Peyer's patch (tissue), 4 donors: ENCODE results near the gene ADAMTS15. TPM values are rescaled to one million over a fixed set of nuclear protein-coding genes. Genes with fewer than 3 reads are reported as not detected.

Source experiments
- DNase-seq, 3 donors: peaks; one replicate each; pipeline ENCODE4 v3.0.0-alpha.2; 2017 to 2019
- H3K27ac ChIP-seq, 4 donors: fragments of 200-600 bp; sonication (generic); one replicate each; pipeline ENCODE4 v1.5.1; 2016 to 2019
- H3K27me3 ChIP-seq, 2 donors: fragments of 200-600 bp; sonication (generic); one replicate each; pipeline ENCODE4 v1.5.1; 2019
- H3K36me3 ChIP-seq, 3 donors: fragments of 200-600 bp; sonication (generic); one replicate each; pipeline ENCODE4 v1.5.1; 2016 to 2019
- H3K4me1 ChIP-seq, 4 donors: fragments of 200-600 bp; sonication (generic); one replicate each; pipeline ENCODE4 v1.5.1; 2016 to 2019
- H3K4me3 ChIP-seq, 4 donors: fragments of 200-600 bp; sonication (generic); 1 replicate in 3 of 4; 2 replicates in 1 of 4; pipeline ENCODE4 v1.5.1; 2016 to 2019; ENCODE audit warnings: mild to moderate bottlenecking in 1 of 4
- H3K9me3 ChIP-seq, 4 donors: fragments of 200-600 bp; sonication (generic); one replicate each; pipeline ENCODE4 v1.5.1; 2016 to 2019; ENCODE audit warnings: mild to moderate bottlenecking in 1 of 4
- POLR2A ChIP-seq, 2 donors: fragments of 450-650 bp; IDR thresholded peaks; one replicate each; pipeline ENCODE4 v1.5.1; 2017; ENCODE audit warnings: antibody characterized with exemption in 2 of 2, mild to moderate bottlenecking in 2 of 2, moderate library complexity in 2 of 2
- total RNA-seq, 4 donors: library from RNA; depleted of rRNA; stranded (reverse); fragments of >200 nt; gene quantifications; one replicate each; pipeline ENCODE4 v1.1.0, GENCODE V29; 2016
- TF ChIP-seq, protein P1 (sequence below), 6 experiments: fragments of 450-650 bp in 4 of 6; fragments of 200-600 bp in 2 of 6; sonication (generic) in 1 of 6; IDR thresholded peaks; one replicate each; pipeline ENCODE4 v1.5.1; 2017 to 2019; ENCODE audit warnings: antibody characterized with exemption in 6 of 6, mild to moderate bottlenecking in 3 of 6, moderate library complexity in 1 of 6

ADAMTS15 gene
- total RNA-seq, 4 donors from 2014 or later, result 0.53 to 5.8 (median 2.6) TPM

DNA sequence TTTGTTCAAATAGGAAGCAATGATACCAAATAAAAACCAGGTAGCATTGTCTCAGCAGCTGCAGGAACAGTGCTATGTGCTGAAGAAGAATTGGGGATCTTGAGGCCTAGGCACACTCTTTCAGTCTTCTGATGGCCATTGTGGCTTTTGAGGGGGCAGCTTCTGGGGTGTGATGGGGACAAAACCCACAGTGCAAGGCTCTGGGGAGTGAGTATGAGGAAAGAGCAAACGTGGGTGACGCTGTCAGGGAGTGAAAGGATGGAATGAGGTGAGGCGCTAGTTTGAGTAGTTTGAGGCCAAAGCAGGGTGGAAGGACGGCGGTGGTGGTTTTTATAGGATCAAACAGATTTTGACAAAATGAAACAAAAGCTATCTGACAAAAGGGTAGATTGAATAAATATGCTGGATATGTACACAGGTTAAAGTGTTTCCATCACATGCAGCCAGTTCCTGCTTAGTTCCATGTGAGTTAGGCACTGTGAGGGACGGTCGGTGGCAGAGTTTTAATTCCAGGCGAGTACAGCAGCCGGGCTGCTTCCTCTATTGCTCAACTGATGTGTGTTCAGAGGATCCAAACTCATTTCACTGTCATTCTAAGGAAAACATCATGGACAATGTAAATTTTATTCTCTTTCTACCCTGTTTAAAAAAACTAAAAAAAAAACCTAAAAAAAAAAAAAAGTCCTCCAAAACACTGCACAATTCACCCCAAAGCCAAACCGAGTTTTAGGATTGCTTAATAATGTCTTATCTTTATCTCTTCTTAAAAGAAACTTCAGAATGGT lies 18.9 kb downstream of the ADAMTS15 start:
- H3K4me3 ChIP-seq, result no peak overlapping the region
- H3K27me3 ChIP-seq, result no peaks in the 10 kb centered on the region
- DNase-seq, result no peak
- no peaks in the 10 kb centered on the region for H3K4me1 ChIP-seq
- TF ChIP-seq, protein P1, sequence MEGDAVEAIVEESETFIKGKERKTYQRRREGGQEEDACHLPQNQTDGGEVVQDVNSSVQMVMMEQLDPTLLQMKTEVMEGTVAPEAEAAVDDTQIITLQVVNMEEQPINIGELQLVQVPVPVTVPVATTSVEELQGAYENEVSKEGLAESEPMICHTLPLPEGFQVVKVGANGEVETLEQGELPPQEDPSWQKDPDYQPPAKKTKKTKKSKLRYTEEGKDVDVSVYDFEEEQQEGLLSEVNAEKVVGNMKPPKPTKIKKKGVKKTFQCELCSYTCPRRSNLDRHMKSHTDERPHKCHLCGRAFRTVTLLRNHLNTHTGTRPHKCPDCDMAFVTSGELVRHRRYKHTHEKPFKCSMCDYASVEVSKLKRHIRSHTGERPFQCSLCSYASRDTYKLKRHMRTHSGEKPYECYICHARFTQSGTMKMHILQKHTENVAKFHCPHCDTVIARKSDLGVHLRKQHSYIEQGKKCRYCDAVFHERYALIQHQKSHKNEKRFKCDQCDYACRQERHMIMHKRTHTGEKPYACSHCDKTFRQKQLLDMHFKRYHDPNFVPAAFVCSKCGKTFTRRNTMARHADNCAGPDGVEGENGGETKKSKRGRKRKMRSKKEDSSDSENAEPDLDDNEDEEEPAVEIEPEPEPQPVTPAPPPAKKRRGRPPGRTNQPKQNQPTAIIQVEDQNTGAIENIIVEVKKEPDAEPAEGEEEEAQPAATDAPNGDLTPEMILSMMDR (IDR thresholded peaks at IDR 0.05), result no peak
- TF ChIP-seq POLR2A (IDR thresholded peaks at IDR 0.05), result no peak
- H3K36me3 ChIP-seq, result peaks cover 0 to 3% (median 0%) of the 10 kb centered on the region in 3 donors
- H3K27ac ChIP-seq, result no peak overlapping the region
- no peaks in the 10 kb centered on the region for H3K9me3 ChIP-seq

DNA sequence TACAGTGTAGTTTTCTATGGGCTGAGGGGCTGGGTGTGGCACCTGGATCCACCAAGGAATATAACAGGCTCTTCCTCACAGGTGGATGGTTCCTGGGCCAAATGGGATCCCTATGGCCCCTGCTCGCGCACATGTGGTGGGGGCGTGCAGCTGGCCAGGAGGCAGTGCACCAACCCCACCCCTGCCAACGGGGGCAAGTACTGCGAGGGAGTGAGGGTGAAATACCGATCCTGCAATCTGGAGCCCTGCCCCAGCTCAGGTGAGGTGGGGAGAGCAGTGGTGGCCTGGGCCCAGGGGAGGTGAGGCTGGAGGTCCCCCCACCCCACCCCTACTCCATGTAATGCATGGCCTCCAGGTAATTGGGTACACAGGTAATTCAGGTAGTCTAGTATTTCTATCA lies 20.7 kb downstream of the ADAMTS15 start:
- no peaks in the 10 kb centered on the region for H3K4me1 ChIP-seq
- H3K36me3 ChIP-seq, result peaks cover 0 to 11% (median 0%) of the 10 kb centered on the region in 3 donors
- H3K27ac ChIP-seq, result no peak overlapping the region
- H3K4me3 ChIP-seq, result no peak overlapping the region
- no peak for DNase-seq
- H3K27me3 ChIP-seq, result no peaks in the 10 kb centered on the region
- no peaks in the 10 kb centered on the region for H3K9me3 ChIP-seq
- TF ChIP-seq, protein P1 (IDR thresholded peaks at IDR 0.05), result no peak
- TF ChIP-seq POLR2A (IDR thresholded peaks at IDR 0.05), result no peak

DNA sequence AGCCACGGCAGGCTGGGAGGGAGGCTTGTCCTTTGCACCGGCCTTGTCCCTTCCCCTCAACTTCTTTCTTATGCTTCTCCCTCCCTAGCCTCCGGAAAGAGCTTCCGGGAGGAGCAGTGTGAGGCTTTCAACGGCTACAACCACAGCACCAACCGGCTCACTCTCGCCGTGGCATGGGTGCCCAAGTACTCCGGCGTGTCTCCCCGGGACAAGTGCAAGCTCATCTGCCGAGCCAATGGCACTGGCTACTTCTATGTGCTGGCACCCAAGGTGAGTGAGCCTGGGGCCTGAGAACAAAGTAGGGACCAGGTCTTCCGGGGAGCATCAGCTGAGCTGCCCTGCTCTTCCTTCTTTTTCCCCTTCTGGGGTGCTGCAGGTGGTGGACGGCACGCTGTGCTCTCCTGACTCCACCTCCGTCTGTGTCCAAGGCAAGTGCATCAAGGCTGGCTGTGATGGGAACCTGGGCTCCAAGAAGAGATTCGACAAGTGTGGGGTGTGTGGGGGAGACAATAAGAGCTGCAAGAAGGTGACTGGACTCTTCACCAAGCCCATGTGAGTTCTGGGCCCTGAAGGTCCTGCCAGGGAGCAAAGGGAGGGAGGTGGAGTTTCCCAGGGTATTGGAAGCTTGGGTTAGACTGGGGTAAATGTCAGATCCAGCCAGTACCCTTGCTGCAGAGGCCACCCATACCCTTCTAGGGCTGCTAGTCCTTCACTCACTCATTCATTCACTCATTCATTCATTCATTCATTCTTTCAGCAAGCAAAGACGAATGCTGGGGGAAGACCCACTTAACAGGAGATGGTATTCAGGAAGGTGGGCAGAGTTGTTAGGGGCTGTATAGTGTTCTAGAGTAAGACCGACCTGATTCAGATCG lies 22.6 kb downstream of the ADAMTS15 start:
- Histone ChIP-seq H3K36me3 (peaks cover 0 to 11% (median 0%) of the 10 kb centered on the region in 3 donors), H3K27ac (no peak overlapping the region), H3K4me1 (no peaks in the 10 kb centered on the region), H3K9me3 (no peaks in the 10 kb centered on the region), H3K27me3 (no peaks in the 10 kb centered on the region), H3K4me3 (no peak overlapping the region)
- TF ChIP-seq, protein P1 (IDR thresholded peaks at IDR 0.05), result no peak
- no peak for TF ChIP-seq POLR2A (IDR thresholded peaks at IDR 0.05)
- no peak for DNase-seq

DNA sequence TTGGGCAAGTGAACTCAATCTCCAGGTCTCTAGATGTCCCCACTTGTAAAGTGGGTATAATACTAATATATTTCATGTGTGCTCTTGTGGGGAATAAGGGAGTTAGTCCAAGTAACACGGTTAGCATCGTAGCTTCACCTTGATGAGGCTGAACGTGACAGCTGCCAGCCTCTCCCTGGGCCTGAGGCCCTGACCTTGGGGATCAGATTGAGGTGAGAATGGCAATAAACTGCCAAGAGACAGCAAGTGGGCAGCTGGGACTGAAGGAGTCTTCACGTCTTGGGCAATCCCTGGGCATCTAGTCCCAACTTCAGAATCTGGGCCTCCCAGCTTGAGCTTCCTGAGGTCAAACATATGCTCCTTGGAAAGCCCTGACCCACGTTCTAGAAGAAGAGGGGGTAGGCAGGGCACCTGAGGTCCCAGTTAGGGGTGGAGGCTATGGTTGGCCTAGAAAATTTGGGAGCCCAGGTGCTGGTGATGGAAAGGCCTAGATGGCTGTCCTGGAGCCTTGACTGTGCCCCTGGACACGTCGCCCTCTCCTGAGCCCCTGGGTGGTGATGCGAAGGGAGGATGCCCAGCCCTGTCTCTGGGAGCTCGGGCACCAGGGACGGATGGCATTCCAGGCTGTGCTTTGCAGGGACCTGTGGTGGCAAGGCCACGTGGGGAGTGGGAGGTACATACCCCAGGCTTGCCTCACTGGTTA lies 23.4 kb downstream of the ADAMTS15 start:
- no peak overlapping the region for H3K27ac ChIP-seq
- no peak overlapping the region for H3K4me3 ChIP-seq
- no peaks in the 10 kb centered on the region for H3K4me1 ChIP-seq
- TF ChIP-seq, protein P1 (IDR thresholded peaks at IDR 0.05), result no peak
- TF ChIP-seq POLR2A (IDR thresholded peaks at IDR 0.05), result no peak
- H3K36me3 ChIP-seq, result peaks cover 0 to 11% (median 0%) of the 10 kb centered on the region in 3 donors
- no peaks in the 10 kb centered on the region for H3K27me3 ChIP-seq
- DNase-seq, result no peak
- no peaks in the 10 kb centered on the region for H3K9me3 ChIP-seq

DNA sequence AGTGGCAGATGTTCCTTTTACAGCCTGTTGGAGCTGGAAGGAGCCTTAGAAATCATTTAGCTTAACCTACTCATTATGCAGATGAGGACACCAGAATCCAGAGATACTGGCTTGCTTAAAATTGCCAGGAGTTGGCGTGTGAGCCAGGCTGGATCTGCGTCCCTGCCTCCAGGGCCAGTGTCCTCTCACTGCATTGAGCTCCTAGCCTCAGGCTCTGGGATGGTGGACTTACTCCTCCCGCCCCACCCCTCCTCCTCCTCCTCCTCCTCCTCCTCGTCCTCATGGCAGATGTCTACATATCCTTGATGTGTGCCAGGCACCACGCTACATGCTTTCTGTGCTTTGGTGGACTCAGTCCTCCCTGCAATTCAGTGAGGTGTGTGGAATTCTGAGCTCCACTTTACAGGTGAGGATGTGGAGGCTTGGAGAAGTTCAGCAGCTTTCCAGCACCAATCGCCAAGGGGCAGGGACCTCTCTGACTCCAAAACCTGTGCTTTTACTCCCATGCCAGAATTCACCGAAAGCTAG lies 24.1 kb downstream of the ADAMTS15 start:
- Histone ChIP-seq H3K36me3 (peaks cover 0 to 11% (median 0%) of the 10 kb centered on the region in 3 donors), H3K4me1 (peaks cover 0 to 2% (median 0%) of the 10 kb centered on the region in 4 donors), H3K4me3 (no peak overlapping the region), H3K27ac (no peak overlapping the region), H3K27me3 (no peaks in the 10 kb centered on the region), H3K9me3 (no peaks in the 10 kb centered on the region)
- DNase-seq, result no peak
- TF ChIP-seq, protein P1 (IDR thresholded peaks at IDR 0.05), result no peak
- no peak for TF ChIP-seq POLR2A (IDR thresholded peaks at IDR 0.05)
